ENCODE data around the gene KSR1. TPM values are rescaled to one million over a fixed set of nuclear protein-coding genes. Genes with fewer than 3 reads are reported as not detected.
"Not testable (repeated sequence)": the region's sequence is repeated elsewhere in the genome, so short reads cannot be mapped to it uniquely, and the experiment has no call there.

Gene KSR1
- total RNA-seq, 1 donor from 2014 or later, result 59.6 TPM

- Histone ChIP-seq H3K27me3 (ENCODE audit: low read depth) (no peaks in the 10 kb centered on the region), H3K4me3 (no peak overlapping the region), H3K36me3 (no peaks in the 10 kb centered on the region), H3K9me3 (no peaks in the 10 kb centered on the region), H3K4me1 (no peaks in the 10 kb centered on the region), H3K27ac (no peak overlapping the region)
- no peak for TF ChIP-seq CTCF (IDR thresholded peaks at IDR 0.05)
- DNase-seq, result no peak
- intact Hi-C loops (cut with DNase I), result no loop called here
- no peak for ATAC-seq
Observed at GRCh38 chr17:27446569-27447301, 9.5 kb upstream of the KSR1 start.

- ATAC-seq; H3K4me3 ChIP-seq; H3K27ac ChIP-seq; H3K9me3 ChIP-seq; intact Hi-C loops (cut with DNase I); H3K36me3 ChIP-seq; DNase-seq; H3K27me3 ChIP-seq (ENCODE audit: low read depth); H3K4me1 ChIP-seq: not testable (repeated sequence)
Observed at GRCh38 chr17:27448534-27448933, 7.7 kb upstream of the KSR1 start.

DNA sequence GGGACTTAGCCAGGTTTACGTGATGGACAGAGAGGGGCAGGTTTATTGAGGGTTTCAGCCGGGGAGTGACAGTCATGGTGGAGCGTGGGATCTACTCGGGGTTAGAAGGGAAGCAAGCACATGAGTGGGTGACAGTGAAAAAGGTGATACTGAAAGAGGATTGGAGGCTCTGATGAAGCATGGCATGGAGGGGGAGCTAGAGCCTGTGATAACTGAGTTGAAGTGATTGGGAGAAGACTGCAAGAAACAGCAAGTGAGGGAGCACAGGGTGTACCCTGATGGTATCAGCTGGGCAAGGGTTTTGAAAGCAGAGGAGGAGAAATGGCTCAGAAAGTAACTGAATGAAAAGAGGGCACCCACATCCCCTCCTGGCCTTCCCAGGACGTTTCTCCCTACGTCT, 6.7 kb upstream of the KSR1 start:
- intact Hi-C loops (cut with DNase I), result no loop called here
- Histone ChIP-seq H3K9me3 (no peaks in the 10 kb centered on the region), H3K4me1 (no peaks in the 10 kb centered on the region), H3K27ac (no peak overlapping the region), H3K27me3 (ENCODE audit: low read depth) (no peaks in the 10 kb centered on the region), H3K36me3 (no peaks in the 10 kb centered on the region), H3K4me3 (no peak overlapping the region)
- no peak for ATAC-seq
- TF ChIP-seq CTCF (IDR thresholded peaks at IDR 0.05), result no peak
- DNase-seq, result no peak

GRCh38 chr17:27449988-27450387, 6.3 kb upstream of the KSR1 start:
- no peak overlapping the region for H3K27ac ChIP-seq
- H3K27me3 ChIP-seq (ENCODE audit: low read depth), result no peaks in the 10 kb centered on the region
- no peak for DNase-seq
- intact Hi-C loops (cut with DNase I), result no loop called here
- ATAC-seq, result no peak
- H3K4me3 ChIP-seq, result no peak overlapping the region
- H3K36me3 ChIP-seq, result no peaks in the 10 kb centered on the region
- no peak for TF ChIP-seq CTCF (IDR thresholded peaks at IDR 0.05)
- H3K4me1 ChIP-seq, result no peaks in the 10 kb centered on the region
- no peaks in the 10 kb centered on the region for H3K9me3 ChIP-seq

DNA sequence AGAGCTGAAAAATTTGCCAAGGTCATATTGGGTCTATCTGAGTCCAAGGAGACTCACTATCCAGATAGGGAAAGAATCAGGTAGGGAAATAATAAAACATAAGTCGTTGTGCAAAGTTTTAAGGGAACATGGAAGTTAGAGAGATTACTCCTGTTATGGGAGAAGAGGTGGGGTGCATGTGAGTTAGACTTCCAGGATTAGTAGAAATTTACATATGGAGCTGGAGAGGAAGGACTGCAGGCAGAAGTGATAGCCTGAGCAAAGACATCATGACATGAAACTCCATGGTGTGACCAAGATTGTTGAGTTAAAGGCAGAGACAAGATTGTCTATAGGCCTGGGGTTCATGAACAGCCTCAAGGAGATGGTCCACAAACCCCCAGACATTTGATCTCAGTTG, 5.8 kb upstream of the KSR1 start:
- no peak for ATAC-seq
- intact Hi-C loops (cut with DNase I), result no loop called here
- H3K4me1 ChIP-seq, result no peaks in the 10 kb centered on the region
- TF ChIP-seq CTCF (IDR thresholded peaks at IDR 0.05), result no peak
- no peak overlapping the region for H3K4me3 ChIP-seq
- no peaks in the 10 kb centered on the region for H3K27me3 ChIP-seq (ENCODE audit: low read depth)
- DNase-seq, result no peak
- no peak overlapping the region for H3K27ac ChIP-seq
- no peaks in the 10 kb centered on the region for H3K9me3 ChIP-seq
- H3K36me3 ChIP-seq, result no peaks in the 10 kb centered on the region

GRCh38 chr17:27451906-27452305, 4.3 kb upstream of the KSR1 start:
- DNase-seq (no peak), ATAC-seq (no peak)
- Histone ChIP-seq H3K4me3 (no peak overlapping the region), H3K27ac (no peak overlapping the region), H3K9me3 (no peaks in the 10 kb centered on the region), H3K4me1 (peaks cover 1% of the 10 kb centered on the region), H3K36me3 (no peaks in the 10 kb centered on the region), H3K27me3 (ENCODE audit: low read depth) (no peaks in the 10 kb centered on the region)
- no peak for TF ChIP-seq CTCF (IDR thresholded peaks at IDR 0.05)
- intact Hi-C loops (cut with DNase I), result no loop called here
